Measurements from ENCODE around the gene MAEA.
A peak's percentile ranks its signal among the peaks of the same experiment; 100 is the strongest.

MAEA gene

GRCh38 chr4:1299301-1299860 lies 9.7 kb downstream of the MAEA start:
- no peak for DNase-seq (ENCODE audit: low read depth, low spot score)

- DNase-seq (ENCODE audit: low read depth, low spot score): no peak
These were observed 11.1 kb downstream of the MAEA start for GRCh38 chr4:1300466-1301455.

GRCh38 chr4:1302159-1302558 lies 12.5 kb downstream of the MAEA start:
- no peak for DNase-seq (ENCODE audit: low read depth, low spot score)

- no peak for DNase-seq (ENCODE audit: low read depth, low spot score)
These were observed 15.6 kb downstream of the MAEA start for GRCh38 chr4:1305261-1305711.

- DNase-seq (ENCODE audit: low read depth, low spot score): no peak
These were observed 16.2 kb downstream of the MAEA start for GRCh38 chr4:1305781-1306455.

- DNase-seq (ENCODE audit: low read depth, low spot score): no peak
These were observed 18.5 kb downstream of the MAEA start for GRCh38 chr4:1307951-1308735.

GRCh38 chr4:1309261-1310010 lies 19.7 kb downstream of the MAEA start:
- DNase-seq (ENCODE audit: low read depth, low spot score): peak; percentile 18

GRCh38 chr4:1310031-1310795 lies 20.5 kb downstream of the MAEA start:
- DNase-seq (ENCODE audit: low read depth, low spot score): no peak

GRCh38 chr4:1310796-1311631 lies 21.3 kb downstream of the MAEA start:
- no peak for DNase-seq (ENCODE audit: low read depth, low spot score)

- DNase-seq (ENCODE audit: low read depth, low spot score): no peak
These were observed 23.3 kb downstream of the MAEA start for GRCh38 chr4:1312821-1313640.

- no peak for DNase-seq (ENCODE audit: low read depth, low spot score)
These were observed 25.6 kb downstream of the MAEA start for GRCh38 chr4:1315306-1315705.

- DNase-seq (ENCODE audit: low read depth, low spot score): no peak
These were observed 26.3 kb downstream of the MAEA start for GRCh38 chr4:1315836-1316536.

GRCh38 chr4:1316537-1317168 lies 27.0 kb downstream of the MAEA start:
- no peak for DNase-seq (ENCODE audit: low read depth, low spot score)

GRCh38 chr4:1317177-1318045 lies 27.7 kb downstream of the MAEA start:
- no peak for DNase-seq (ENCODE audit: low read depth, low spot score)

- no peak for DNase-seq (ENCODE audit: low read depth, low spot score)
These were observed 28.3 kb downstream of the MAEA start for GRCh38 chr4:1318046-1318375.

- DNase-seq (ENCODE audit: low read depth, low spot score): no peak
These were observed 29.0 kb downstream of the MAEA start for GRCh38 chr4:1318488-1319213.
